Measurements from ENCODE around the gene SPANXN4.

Gene SPANXN4

DNA sequence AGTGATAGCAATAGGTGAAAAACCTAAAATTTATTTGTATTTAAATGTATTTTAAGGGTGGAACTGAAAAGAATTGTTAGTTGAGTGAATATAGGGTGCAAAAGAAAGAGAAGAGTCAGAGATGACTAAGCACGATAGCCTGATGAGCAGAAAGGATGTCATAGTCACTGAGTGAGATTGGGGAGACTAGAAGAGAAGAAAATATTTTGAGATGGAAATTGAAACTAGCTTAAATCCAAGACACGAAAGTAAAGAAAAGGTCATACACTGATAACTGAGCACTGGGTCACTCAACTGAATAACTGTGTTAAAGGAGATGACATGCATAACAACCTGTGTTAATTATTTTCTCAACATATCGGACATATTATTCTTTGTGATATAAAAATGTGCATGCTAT, 55.5 kb downstream of the SPANXN4 start (continued):
- TF ChIP-seq ZNF366 (tag by site-specific recombination; conservative IDR thresholded peaks at IDR 0.05), result no peak
- no peak for TF ChIP-seq ZNF837 (tag by site-specific recombination; IDR thresholded peaks at IDR 0.05)
- TF ChIP-seq BCL11A (tag by site-specific recombination; IDR thresholded peaks at IDR 0.05; ENCODE audit: low read depth), result no peak
- TF ChIP-seq ZNF510 (tag by site-specific recombination; IDR thresholded peaks at IDR 0.05; ENCODE audit: insufficient replicate concordance), result no peak
- no peak for TF ChIP-seq ZFP69B (tag by site-specific recombination; IDR thresholded peaks at IDR 0.05)
- no peak for TF ChIP-seq ATF2 (tag by site-specific recombination; IDR thresholded peaks at IDR 0.05; ENCODE audit: low read depth)
- no peak for TF ChIP-seq ZNF248 (tag by site-specific recombination; IDR thresholded peaks at IDR 0.05)
- no peak for TF ChIP-seq ZNF280D (tag by site-specific recombination; IDR thresholded peaks at IDR 0.05)

- no peak overlapping the region for H3K27ac ChIP-seq (ENCODE audit: extremely low read depth, low read depth, low read length)
- POLR2A ChIA-PET, result no interaction called here
- CTCF ChIA-PET, result no interaction called here
- no peaks in the 10 kb centered on the region for H3K36me3 ChIP-seq (ENCODE audit: control insufficient read depth in 2 of 2, insufficient read depth in 1 of 2, low read length in 2 of 2)
- TF ChIP-seq ZNF837 (tag by site-specific recombination; IDR thresholded peaks at IDR 0.05), result no peak
- no peak for TF ChIP-seq ZNF157 (tag by site-specific recombination; IDR thresholded peaks at IDR 0.05)
- TF ChIP-seq ZNF266 (tag by site-specific recombination; IDR thresholded peaks at IDR 0.05; ENCODE audit: low read depth), result no peak
- H3K9me3 ChIP-seq (ENCODE audit: control insufficient read depth, insufficient read depth, low read depth, low read length), result no peaks in the 10 kb centered on the region
- H3K4me3 ChIP-seq (ENCODE audit: low read depth, low read length), result no peak overlapping the region
- no peaks in the 10 kb centered on the region for H3K4me1 ChIP-seq (ENCODE audit: control insufficient read depth, insufficient read depth, low read length)
Observed at GRCh38 chrX:143082537-143082936, 56.8 kb downstream of the SPANXN4 start.
